SU-DHL-6 (cell line): Measurements from ENCODE around the gene FASTKD3.

Experiments
- H2AFZ ChIP-seq: fragments of 200-600 bp; sonication (generic); 2 replicates; pipeline ENCODE4 v1.6.1; 2014; ENCODE audit warnings: low read depth, mild to moderate bottlenecking, moderate library complexity, mixed read lengths, antibody characterized with exemption, low read length; ENCODE audit not compliant: severe bottlenecking
- H3F3A ChIP-seq: fragments of 200-600 bp; shearing (Covaris generic); 2 replicates; pipeline ENCODE4 v1.6.0; 2016; ENCODE audit warnings: antibody characterized with exemption, mild to moderate bottlenecking; ENCODE audit not compliant: insufficient read depth
- H3K27ac ChIP-seq: fragments of 200-600 bp; sonication (generic); 2 replicates; pipeline ENCODE4 v1.5.1; 2016; ENCODE audit warnings: low read depth, mild to moderate bottlenecking, low read length, moderate library complexity, mixed read lengths
- H3K27me3 ChIP-seq: fragments of 200-600 bp; sonication (generic), shearing (Covaris generic); 2 replicates; pipeline ENCODE4 v1.6.0; 2014; ENCODE audit warnings: mild to moderate bottlenecking, low read length
- H3K36me3 ChIP-seq: fragments of 200-600 bp; sonication (generic); 2 replicates; pipeline ENCODE4 v1.6.1; 2014; ENCODE audit warnings: mild to moderate bottlenecking, low read length, mixed read lengths
- H3K4me2 ChIP-seq: fragments of 300-600, 200-600 bp; shearing (Covaris generic), sonication (generic); 2 replicates; pipeline ENCODE4 v1.6.0; 2014; ENCODE audit warnings: low read length, low read depth, mild to moderate bottlenecking; ENCODE audit not compliant: poor library complexity, severe bottlenecking
- H3K4me3 ChIP-seq: fragments of 200-600 bp; sonication (generic); 2 replicates; pipeline ENCODE4 v1.5.1; 2014; ENCODE audit warnings: antibody characterized with exemption, low read length, mild to moderate bottlenecking, mixed read lengths; ENCODE audit not compliant: insufficient read depth, poor library complexity, severe bottlenecking
- H3K79me2 ChIP-seq: fragments of 200-600 bp; sonication (generic); 2 replicates; pipeline ENCODE4 v1.6.1; 2014; ENCODE audit warnings: mild to moderate bottlenecking, low read length, moderate library complexity; ENCODE audit not compliant: insufficient read depth
- H3K9ac ChIP-seq: fragments of 200-600 bp; sonication (generic); 2 replicates; pipeline ENCODE4 v1.7.0; 2014; ENCODE audit warnings: mild to moderate bottlenecking, low read length
- H3K9me2 ChIP-seq: fragments of 200-600 bp; sonication (generic); replicated peaks from 2 replicates; pipeline ENCODE4 v1.6.1; 2014; ENCODE audit warnings: low read length; ENCODE audit not compliant: insufficient read depth
- H3K9me3 ChIP-seq: fragments of 200-600 bp; sonication (generic); 2 replicates; pipeline ENCODE4 v1.6.1; 2014; ENCODE audit warnings: low read length, mixed read lengths; ENCODE audit not compliant: insufficient read depth
- H4K20me1 ChIP-seq: fragments of 200-600 bp; sonication (generic); 2 replicates; pipeline ENCODE4 v1.6.1; 2014; ENCODE audit warnings: low read depth, mild to moderate bottlenecking, antibody characterized with exemption, low read length, moderate library complexity, mixed read lengths
- EZH2phosphoT487 ChIP-seq: fragments of 200-600 bp; sonication (generic), shearing (Covaris generic); conservative IDR thresholded peaks from 2 replicates; pipeline ENCODE4 v1.6.1; 2018; ENCODE audit warnings: mild to moderate bottlenecking, antibody characterized with exemption, low read length, moderate library complexity, mixed read lengths
- TF ChIP-seq, protein P1 (sequence below): fragments of 200-600 bp; sonication (generic); IDR thresholded peaks from one replicate; pipeline ENCODE4 v1.5.1; 2017; ENCODE audit warnings: antibody characterized with exemption, mild to moderate bottlenecking, low read length, moderate library complexity; ENCODE audit not compliant: insufficient read depth, poor library complexity, severe bottlenecking

Gene FASTKD3

GRCh38 chr5:7851240-7851592 lies 17.6 kb downstream of the FASTKD3 start:
- Histone ChIP-seq H3K36me3 (no peaks in the 10 kb centered on the region), H3K79me2 (no peaks in the 10 kb centered on the region), H3K4me2 (no peak overlapping the region), H3K27me3 (no peaks in the 10 kb centered on the region), H3F3A (no peaks in the 10 kb centered on the region), H3K9ac (no peak overlapping the region), H2AFZ (no peak overlapping the region), H3K27ac (no peak overlapping the region), H3K9me2 (no peaks in the 10 kb centered on the region), H4K20me1 (no peaks in the 10 kb centered on the region), H3K9me3 (no peaks in the 10 kb centered on the region), H3K4me3 (no peak overlapping the region)
- TF ChIP-seq, protein P1, sequence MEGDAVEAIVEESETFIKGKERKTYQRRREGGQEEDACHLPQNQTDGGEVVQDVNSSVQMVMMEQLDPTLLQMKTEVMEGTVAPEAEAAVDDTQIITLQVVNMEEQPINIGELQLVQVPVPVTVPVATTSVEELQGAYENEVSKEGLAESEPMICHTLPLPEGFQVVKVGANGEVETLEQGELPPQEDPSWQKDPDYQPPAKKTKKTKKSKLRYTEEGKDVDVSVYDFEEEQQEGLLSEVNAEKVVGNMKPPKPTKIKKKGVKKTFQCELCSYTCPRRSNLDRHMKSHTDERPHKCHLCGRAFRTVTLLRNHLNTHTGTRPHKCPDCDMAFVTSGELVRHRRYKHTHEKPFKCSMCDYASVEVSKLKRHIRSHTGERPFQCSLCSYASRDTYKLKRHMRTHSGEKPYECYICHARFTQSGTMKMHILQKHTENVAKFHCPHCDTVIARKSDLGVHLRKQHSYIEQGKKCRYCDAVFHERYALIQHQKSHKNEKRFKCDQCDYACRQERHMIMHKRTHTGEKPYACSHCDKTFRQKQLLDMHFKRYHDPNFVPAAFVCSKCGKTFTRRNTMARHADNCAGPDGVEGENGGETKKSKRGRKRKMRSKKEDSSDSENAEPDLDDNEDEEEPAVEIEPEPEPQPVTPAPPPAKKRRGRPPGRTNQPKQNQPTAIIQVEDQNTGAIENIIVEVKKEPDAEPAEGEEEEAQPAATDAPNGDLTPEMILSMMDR, result no peak
- TF ChIP-seq EZH2phosphoT487, result no peak

DNA sequence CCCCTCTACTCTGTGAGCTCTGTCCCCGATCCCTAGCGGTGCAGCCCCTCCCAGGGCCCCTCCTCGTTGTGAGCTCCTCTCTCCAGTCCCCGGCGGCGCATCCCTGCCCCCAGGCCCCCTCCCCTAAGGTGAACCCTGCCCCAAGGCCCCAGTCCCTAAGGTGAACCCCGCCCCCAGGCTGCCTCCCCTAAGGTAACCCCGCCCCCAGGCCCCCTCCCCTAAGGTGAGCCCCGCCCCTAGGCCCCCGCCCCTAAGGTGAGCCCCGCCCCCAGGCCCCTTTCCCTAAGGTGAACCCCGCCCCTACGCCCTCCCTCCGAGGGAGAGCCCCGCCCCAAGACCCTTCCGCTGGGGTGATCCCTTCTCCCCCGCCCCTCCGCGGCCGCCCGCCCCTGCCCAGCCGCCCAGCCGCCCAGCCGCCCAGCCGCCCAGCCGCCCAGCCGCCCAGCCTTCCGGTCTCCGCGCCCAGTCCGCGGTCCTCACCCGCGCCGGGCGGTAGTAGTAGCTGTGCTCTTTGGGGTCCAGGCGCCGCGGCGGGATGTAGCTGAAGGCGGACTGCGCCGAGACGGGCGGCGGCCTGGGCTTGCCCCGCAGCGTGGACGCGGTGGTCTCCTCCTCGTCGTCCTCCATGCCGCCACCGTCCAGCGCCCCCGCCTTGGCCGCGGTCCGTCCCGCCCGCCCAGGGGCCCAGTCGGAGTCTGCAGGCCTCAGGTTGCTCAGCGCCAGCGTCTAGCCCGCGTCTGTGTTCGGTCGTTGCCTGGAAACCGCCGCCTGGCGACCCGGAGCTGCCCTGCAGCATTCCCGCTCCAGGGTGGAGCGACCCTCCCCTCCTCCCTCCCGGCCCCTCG lies 18.2 kb downstream of the FASTKD3 start, which contains the start of gene CFAP90:
Gene CFAP90 (minus strand): TSS at position 739 of the 845 bp plus-strand sequence. CDS start 112 bp downstream, at position 627.
- no peak within 1 kb of the TSS for H3K27ac ChIP-seq
- no peaks in the 10 kb centered on the region for H3F3A ChIP-seq
- H3K9me3 ChIP-seq, result no peaks in the 10 kb centered on the region
- no peaks in the 10 kb centered on the region for H3K79me2 ChIP-seq
- no peak within 1 kb of the TSS for H3K4me3 ChIP-seq
- no peaks in the 10 kb centered on the region for H4K20me1 ChIP-seq
- H3K36me3 ChIP-seq, result no peaks in the 10 kb centered on the region
- H3K9ac ChIP-seq, result no peak within 1 kb of the TSS
- H3K4me2 ChIP-seq, result no peak within 1 kb of the TSS
- H2AFZ ChIP-seq, result no peak within 1 kb of the TSS
- no peak for TF ChIP-seq EZH2phosphoT487
- TF ChIP-seq, protein P1, result no peak
- H3K27me3 ChIP-seq, result no peaks in the 10 kb centered on the region
- no peaks in the 10 kb centered on the region for H3K9me2 ChIP-seq

DNA sequence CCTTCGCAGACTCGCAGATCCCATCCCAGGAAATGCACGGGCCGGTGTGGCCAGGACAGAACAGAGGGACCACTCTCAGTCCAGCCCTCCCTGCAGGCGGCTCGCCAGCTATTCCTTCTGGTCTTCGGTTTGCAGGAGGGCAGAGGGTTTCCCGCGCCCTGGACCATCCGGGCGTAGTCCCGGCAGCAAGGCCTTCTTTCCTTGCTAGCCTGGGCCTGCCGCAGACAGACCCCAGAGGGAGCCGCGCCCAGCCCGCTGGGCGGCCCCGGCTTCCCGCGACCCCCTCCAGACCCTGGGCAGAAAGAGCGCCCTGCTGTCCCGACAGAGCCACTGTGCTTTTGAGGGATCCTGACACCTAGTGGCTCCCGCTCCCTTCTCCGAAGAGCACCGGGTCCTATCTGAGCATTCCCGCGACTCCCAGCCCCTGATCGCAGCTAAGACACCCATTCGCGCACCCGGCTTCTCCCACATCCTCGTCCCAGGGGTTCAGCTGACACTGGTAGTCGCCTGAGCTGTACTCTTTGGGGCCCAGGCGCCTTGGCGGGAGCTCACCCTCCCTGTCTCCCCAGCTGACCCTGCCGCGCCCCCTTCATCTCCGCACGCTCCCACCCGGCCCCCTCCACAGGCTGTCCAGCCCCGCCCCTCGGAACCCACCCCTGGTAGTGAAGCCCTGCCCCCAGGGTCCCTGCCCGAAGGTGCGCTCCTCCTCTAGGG lies 19.0 kb downstream of the FASTKD3 start:
- Histone ChIP-seq H4K20me1 (no peaks in the 10 kb centered on the region), H2AFZ (no peak overlapping the region), H3K27me3 (no peaks in the 10 kb centered on the region), H3K36me3 (no peaks in the 10 kb centered on the region), H3K9me2 (no peaks in the 10 kb centered on the region), H3K27ac (no peak overlapping the region), H3K79me2 (no peaks in the 10 kb centered on the region), H3K4me3 (no peak overlapping the region), H3K9ac (no peak overlapping the region), H3K4me2 (no peak overlapping the region), H3F3A (no peaks in the 10 kb centered on the region), H3K9me3 (no peaks in the 10 kb centered on the region)
- TF ChIP-seq, protein P1, result no peak
- no peak for TF ChIP-seq EZH2phosphoT487
